GM23338 (cell line): Measurements from ENCODE around the gene PBXIP1.

Experiments
- CREB1 ChIP-seq: fragments of 250-450 bp; sonication (Bioruptor Pico); IDR thresholded peaks from 2 replicates; pipeline ENCODE4 v1.5.0; 2020; ENCODE audit warnings: low read depth, mild to moderate bottlenecking, moderate library complexity
- EZH2 ChIP-seq: fragments of 200-600 bp; sonication (generic); IDR thresholded peaks from one replicate; pipeline ENCODE4 v1.8.0; 2017; ENCODE audit warnings: antibody characterized with exemption, mild to moderate bottlenecking, low read depth; ENCODE audit not compliant: unreplicated experiment
- EZH2phosphoT487 ChIP-seq: fragments of 200-600 bp; sonication (generic); IDR thresholded peaks from one replicate; pipeline ENCODE4 v1.8.1; 2018; ENCODE audit warnings: antibody characterized with exemption; ENCODE audit not compliant: unreplicated experiment
- JUNB ChIP-seq: IDR thresholded peaks from one replicate; pipeline ENCODE4 v1.6.1; 2016; ENCODE audit warnings: antibody characterized with exemption; ENCODE audit not compliant: unreplicated experiment
- NANOG ChIP-seq: IDR thresholded peaks from 2 replicates; pipeline ENCODE4 v1.6.1; 2016; ENCODE audit warnings: antibody characterized with exemption, borderline replicate concordance
- POLR2AphosphoS5 ChIP-seq: IDR thresholded peaks from 2 replicates; pipeline ENCODE4 v1.6.1; 2016; ENCODE audit warnings: antibody characterized with exemption, low read depth
- STAT1 ChIP-seq: IDR thresholded peaks from one replicate; pipeline ENCODE4 v1.6.1; 2016; ENCODE audit warnings: antibody characterized with exemption; ENCODE audit not compliant: unreplicated experiment
- ZNF114 ChIP-seq: fragments of 250-450 bp; sonication (Bioruptor Pico); IDR thresholded peaks from 2 replicates; pipeline ENCODE4 v1.5.0; 2020; ENCODE audit warnings: mild to moderate bottlenecking, moderate library complexity
- ZNF331 ChIP-seq: fragments of 250-450 bp; sonication (Bioruptor Pico); IDR thresholded peaks from 2 replicates; pipeline ENCODE4 v1.5.0; 2020; ENCODE audit warnings: low read depth, mild to moderate bottlenecking, moderate library complexity
- TF ChIP-seq, protein P1 (sequence below), 2 experiments: fragments of 200-600 bp in 1 of 2; sonication (generic) in 1 of 2; conservative IDR thresholded peaks; 2 replicates each; pipeline versions ENCODE4 v1.5.1 to v1.6.1; 2016 to 2017; ENCODE audit warnings: antibody characterized with exemption in 2 of 2, low read depth in 2 of 2, mild to moderate bottlenecking in 2 of 2, moderate library complexity in 1 of 2
- TF ChIP-seq, protein P2 (sequence below): IDR thresholded peaks from one replicate; pipeline ENCODE4 v1.6.1; 2018; ENCODE audit warnings: antibody characterized with exemption; ENCODE audit not compliant: unreplicated experiment
- TF ChIP-seq, protein P3 (sequence below): IDR thresholded peaks from 2 replicates; pipeline ENCODE4 v1.6.1; 2016; ENCODE audit warnings: antibody characterized with exemption

DNA sequence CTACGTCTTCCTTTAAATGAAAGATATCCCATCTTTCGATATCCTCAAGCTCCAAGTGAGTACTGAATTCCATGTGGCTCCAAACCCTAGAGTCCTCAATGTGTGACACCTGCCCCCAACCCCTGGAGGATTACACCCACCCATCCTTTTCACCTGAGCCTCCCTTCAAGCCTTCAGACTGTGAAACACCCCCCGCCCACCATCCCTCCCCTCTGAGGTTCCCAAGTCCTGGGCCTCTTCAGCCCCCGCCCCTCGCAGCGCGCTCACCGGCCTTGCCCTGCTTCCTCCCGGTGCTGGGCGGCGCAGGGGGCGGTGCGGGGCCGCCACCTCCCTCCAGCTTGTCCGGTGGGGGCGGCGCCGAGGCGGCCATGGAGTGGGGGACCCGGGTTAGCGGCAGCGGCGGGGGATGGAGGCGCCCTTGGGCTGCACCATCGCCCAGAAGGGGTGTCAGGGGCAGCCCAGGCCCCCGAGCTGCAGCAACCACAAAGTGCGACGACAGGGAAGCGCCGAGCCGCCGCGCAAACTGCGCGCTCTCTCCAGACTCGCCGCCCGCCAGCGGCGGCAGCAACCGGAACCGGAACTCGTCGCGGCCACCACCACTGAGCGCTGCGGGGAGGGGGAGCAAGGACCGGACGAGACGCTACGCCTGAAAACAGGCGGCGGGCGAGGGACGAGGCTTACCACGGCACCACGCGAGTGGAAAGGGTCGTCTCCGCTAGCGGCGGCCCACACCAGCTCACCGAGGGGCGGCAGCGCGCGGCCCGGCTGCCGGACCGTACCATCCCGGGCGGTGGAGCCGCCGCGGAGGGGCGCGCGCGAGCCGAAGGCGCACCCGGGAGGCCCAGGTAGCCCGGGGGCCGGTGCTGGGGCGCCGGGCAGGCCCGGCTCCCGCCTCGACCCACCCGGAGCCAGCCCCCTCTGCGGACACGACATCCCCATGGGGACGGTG lies 5.6 kb upstream of the PBXIP1 start, which contains the start of gene PYGO2:
- TF ChIP-seq EZH2: no peak
- TF ChIP-seq, protein P1, sequence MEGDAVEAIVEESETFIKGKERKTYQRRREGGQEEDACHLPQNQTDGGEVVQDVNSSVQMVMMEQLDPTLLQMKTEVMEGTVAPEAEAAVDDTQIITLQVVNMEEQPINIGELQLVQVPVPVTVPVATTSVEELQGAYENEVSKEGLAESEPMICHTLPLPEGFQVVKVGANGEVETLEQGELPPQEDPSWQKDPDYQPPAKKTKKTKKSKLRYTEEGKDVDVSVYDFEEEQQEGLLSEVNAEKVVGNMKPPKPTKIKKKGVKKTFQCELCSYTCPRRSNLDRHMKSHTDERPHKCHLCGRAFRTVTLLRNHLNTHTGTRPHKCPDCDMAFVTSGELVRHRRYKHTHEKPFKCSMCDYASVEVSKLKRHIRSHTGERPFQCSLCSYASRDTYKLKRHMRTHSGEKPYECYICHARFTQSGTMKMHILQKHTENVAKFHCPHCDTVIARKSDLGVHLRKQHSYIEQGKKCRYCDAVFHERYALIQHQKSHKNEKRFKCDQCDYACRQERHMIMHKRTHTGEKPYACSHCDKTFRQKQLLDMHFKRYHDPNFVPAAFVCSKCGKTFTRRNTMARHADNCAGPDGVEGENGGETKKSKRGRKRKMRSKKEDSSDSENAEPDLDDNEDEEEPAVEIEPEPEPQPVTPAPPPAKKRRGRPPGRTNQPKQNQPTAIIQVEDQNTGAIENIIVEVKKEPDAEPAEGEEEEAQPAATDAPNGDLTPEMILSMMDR (conservative IDR thresholded peaks at IDR 0.05; ENCODE audit: low read depth in 2 of 2): peak; percentile 32 to 52
- peak; percentile 77 for TF ChIP-seq POLR2AphosphoS5
- TF ChIP-seq ZNF331 (CRISPR knock-in tag): no peak
- TF ChIP-seq EZH2phosphoT487: no peak
- TF ChIP-seq, protein P2, sequence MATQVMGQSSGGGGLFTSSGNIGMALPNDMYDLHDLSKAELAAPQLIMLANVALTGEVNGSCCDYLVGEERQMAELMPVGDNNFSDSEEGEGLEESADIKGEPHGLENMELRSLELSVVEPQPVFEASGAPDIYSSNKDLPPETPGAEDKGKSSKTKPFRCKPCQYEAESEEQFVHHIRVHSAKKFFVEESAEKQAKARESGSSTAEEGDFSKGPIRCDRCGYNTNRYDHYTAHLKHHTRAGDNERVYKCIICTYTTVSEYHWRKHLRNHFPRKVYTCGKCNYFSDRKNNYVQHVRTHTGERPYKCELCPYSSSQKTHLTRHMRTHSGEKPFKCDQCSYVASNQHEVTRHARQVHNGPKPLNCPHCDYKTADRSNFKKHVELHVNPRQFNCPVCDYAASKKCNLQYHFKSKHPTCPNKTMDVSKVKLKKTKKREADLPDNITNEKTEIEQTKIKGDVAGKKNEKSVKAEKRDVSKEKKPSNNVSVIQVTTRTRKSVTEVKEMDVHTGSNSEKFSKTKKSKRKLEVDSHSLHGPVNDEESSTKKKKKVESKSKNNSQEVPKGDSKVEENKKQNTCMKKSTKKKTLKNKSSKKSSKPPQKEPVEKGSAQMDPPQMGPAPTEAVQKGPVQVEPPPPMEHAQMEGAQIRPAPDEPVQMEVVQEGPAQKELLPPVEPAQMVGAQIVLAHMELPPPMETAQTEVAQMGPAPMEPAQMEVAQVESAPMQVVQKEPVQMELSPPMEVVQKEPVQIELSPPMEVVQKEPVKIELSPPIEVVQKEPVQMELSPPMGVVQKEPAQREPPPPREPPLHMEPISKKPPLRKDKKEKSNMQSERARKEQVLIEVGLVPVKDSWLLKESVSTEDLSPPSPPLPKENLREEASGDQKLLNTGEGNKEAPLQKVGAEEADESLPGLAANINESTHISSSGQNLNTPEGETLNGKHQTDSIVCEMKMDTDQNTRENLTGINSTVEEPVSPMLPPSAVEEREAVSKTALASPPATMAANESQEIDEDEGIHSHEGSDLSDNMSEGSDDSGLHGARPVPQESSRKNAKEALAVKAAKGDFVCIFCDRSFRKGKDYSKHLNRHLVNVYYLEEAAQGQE: no peak
- TF ChIP-seq CREB1 (CRISPR knock-in tag): peak; percentile 54
- no peak for TF ChIP-seq JUNB
- no peak for TF ChIP-seq NANOG
- no peak for TF ChIP-seq STAT1
- TF ChIP-seq ZNF114 (CRISPR knock-in tag): no peak
- TF ChIP-seq, protein P3, sequence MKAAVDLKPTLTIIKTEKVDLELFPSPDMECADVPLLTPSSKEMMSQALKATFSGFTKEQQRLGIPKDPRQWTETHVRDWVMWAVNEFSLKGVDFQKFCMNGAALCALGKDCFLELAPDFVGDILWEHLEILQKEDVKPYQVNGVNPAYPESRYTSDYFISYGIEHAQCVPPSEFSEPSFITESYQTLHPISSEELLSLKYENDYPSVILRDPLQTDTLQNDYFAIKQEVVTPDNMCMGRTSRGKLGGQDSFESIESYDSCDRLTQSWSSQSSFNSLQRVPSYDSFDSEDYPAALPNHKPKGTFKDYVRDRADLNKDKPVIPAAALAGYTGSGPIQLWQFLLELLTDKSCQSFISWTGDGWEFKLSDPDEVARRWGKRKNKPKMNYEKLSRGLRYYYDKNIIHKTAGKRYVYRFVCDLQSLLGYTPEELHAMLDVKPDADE: no peak
